Stimulated activated CD8-positive, alpha-beta memory T cell treated with anti-CD3 and anti-CD28 coated beads, Interleukin-15, amount 100 ng/mL, for 4 hours (primary cell): ENCODE data around the gene FITM1.

Source experiments
- DNase-seq, 2 donors: peaks; one replicate each; pipeline ENCODE4 v3.0.0-alpha.2; 2020; ENCODE audit warnings: low read depth in 2 of 2

The FITM1 gene

DNA sequence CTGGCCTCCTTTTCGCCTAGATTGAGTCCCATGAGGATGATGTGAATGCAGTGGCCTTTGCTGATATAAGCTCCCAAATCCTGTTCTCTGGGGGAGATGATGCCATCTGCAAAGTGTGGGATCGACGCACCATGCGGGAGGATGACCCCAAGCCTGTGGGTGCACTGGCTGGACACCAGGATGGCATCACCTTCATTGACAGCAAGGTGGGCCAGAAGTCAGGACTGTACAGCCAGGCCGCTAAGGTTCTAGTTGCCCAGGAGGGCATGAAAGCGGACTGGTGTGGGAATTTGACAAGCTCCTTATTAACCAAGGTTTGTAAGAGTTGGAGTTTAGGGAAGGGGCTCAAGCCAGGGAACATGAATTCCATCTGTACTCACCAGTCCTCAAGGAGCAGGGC lies 10.8 kb upstream of the FITM1 start:
- DNase-seq, result no peak

DNA sequence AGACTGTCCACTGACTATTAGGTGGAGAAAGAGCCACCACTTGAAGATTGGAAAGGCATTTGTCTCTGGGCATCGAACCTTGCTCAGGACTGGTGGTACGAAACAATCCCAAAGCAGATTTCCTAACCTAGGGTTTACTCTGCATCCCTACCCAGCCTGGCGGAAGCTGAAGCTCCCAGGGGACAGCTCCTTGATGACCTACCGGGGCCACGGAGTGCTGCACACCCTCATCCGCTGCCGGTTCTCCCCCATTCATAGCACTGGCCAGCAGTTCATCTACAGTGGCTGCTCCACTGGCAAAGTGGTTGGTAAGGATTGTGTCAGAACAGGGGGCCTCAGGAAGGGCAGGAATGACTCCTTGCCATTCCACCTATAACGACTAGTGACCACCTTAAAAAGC lies 9.2 kb upstream of the FITM1 start:
- DNase-seq, result no peak

DNA sequence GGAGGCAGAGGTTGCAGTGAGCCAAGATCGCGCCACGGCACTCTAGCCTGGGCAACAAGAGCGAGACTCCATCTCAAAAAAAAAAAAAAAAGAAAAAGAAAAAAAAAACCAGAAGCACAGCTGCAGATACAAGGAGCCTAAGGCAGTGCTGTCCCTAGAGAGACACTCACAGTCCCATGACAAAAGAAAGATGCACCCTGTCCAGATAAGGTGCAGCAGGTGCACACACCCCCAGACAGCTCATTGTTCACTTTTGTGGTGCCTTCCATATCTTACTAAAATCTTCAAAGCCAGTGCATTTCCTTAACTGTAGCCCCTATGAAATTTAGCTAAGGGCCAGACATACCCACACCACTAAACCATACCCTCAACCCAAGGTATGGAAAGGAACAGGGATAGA lies 8.0 kb upstream of the FITM1 start:
- DNase-seq, result no peak

DNA sequence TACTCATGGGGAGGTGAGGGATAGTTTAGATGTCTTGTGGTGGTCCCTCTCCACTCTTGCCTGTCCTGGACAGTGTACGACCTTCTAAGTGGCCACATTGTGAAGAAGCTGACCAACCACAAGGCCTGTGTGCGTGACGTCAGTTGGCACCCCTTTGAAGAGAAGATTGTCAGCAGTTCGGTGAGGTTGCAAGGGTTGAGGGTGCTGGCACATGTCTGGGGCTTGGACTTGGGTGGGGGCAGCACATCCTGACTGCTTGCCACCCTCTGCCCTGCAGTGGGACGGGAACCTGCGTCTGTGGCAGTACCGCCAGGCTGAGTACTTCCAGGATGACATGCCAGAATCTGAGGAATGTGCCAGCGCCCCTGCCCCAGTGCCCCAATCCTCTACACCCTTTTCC lies 7.6 kb upstream of the FITM1 start:
- DNase-seq, result no peak

DNA sequence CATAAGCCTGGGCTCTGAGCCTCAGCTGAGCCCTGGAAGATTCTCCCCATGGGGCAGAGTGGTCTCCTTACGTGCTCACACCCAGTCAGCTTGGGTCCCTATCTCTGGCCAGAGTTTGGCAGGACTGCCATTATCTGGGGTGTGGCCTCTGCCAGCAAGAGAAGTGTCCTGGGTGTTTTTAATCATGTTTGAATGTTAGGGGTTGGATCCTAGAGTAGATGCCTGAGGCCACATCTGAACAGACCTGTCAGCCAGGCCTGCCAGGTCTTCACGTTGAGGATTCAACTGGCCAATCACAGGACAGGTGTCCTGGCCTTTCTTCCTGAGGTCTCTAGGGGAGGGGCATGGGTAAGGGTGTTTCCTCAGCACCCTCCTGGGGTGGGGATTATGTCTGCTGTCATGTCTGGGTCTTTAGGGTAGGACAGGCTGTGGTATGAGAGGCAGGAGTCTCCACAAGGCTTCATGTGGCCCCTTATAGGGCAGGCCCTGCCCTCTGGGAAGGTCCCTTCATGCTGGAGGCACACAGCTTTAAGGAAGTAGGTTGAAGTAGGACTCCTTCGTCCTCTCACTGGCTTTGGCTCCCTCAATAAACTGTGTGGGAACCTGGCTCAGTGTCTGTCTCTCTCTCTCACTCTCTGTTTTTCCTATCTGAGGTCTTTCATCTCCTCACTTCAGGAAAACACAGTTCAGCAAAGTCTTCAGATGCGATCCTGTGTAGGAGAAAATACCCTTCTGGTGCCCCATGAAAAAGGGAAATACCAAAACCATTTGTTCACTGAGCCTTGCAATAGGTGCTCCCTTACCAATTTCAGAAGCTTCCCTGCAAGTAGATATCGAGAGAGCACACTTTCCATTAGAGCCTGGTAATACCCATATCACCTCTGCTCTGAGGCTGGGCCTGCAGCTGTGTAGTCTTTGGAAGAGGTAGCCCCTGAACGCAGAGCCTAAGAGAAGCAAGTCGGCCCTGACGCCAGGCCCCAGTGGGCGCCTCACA lies 6.7 kb upstream of the FITM1 start:
- DNase-seq, result no peak

DNA sequence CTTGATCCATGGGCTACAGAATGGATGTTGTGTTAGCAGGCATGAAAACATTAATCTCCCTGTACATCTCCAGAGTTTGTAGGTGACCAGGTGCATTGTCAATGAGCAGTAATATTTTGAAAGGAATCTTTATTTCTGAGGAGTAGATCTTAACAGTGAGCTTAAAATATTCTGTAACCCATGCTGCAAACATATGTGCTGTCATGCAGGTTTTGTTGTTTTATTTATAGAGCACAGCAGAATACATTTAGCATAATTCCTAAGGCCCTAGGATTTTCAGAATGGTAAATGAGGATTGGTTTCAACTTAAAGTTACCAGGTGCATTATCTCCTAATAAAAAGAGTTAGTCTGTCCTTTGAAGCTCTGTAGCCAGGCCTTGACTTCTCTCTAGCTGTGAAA lies 3.5 kb upstream of the FITM1 start:
- DNase-seq, result no peak

DNA sequence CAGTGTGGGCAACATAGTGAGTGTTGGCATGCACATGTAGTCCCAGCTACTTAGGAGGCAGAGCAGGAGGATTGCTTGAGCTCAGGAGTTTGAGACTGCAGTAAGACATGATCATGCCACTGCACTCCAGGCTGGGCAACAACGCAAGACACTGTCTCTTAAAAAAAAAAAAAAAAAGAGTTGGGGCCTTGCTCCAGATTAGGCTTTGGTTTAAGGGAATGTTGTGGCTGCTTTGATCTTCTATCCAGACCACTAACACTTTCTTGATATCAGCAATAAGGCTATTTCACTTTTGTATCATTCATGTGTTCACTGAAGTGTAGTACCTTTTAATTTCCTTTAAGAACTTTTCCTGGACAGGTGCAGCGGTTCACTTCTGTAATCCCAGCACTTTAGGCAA lies 2.8 kb upstream of the FITM1 start:
- DNase-seq, result no peak

DNA sequence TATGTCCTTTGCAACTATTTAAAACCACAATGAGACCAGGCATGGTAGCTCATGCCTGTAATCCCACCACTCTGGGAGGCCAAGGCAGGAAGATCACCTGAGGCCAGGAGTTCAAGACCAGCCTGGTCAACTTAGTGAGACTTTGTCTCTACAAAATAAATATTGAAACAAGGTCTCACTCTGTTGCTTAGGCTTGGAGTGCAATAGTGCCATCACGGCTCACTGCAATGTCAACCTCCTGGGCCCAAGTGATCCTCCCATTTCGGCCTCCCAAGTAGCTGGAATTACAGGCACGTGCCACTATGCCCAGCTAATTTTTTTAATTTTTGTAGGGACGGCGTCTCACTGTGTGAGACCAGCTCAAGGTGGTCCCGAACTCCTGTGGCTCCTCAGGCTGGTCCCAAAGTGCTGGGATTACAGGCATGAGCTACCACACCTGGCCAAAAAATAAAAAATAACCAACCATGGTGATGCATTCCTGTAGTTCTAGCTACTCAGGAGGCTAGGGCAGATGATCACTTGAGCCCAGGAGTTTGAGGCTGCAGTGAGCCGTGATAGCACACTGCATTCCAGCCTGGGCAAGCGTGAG lies 955 bp upstream of the FITM1 start:
- no peak for DNase-seq

DNA sequence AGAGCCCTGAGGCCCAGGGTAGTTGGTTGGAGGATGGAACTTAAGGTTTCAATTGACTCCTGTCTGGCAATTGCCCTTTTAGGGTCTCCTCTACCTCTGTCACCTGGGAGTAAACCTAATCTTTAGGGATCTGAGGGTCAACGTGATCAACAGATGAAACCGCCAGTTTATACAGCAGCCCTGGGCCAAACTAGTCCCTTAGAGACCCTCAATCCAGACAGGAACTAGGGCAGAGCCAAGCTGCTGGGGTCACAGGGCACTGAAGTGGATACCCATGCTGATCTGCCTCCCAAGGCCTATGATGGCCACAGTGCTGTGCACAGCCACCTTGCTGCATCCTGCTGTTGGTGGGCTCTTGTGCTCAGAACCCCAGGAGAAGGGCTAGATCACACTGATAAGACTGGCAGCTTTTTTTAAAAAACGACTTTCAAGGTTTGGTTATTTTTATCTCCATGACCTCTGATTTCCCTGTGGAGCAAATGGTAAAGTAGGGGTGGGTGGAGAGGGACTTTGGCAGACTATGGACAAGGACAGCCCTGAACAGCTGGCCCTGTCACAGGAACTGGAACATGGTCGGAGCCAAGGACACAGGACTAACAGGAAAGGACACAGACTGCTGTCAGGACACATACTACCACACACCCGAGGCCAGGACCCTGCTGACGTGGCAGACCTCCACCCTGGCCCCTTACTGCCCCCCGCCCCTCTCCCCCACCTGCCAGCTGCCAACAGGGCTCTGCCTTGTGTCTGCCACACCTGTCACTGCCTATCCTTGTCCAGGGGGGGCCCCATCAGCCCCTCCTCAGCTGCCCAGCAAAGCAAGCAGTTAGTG lies 474 bp downstream of the FITM1 start:
- no peak for DNase-seq

DNA sequence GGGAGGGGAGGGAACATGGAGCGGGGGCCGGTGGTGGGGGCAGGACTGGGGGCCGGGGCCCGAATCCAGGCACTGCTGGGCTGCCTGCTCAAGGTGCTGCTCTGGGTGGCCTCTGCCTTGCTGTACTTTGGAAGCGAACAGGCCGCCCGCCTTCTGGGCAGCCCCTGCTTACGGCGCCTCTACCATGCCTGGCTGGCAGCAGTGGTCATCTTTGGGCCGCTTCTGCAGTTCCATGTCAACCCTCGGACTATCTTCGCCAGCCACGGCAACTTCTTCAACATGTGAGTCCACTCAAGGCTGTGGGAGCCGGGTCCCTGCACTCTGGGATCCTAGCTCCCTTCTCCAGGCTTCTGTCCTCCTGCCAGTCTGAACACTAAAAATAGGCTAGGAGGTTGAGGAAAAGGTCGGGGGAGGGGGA lies 1.1 kb downstream of the FITM1 start:
- DNase-seq, result no peak

DNA sequence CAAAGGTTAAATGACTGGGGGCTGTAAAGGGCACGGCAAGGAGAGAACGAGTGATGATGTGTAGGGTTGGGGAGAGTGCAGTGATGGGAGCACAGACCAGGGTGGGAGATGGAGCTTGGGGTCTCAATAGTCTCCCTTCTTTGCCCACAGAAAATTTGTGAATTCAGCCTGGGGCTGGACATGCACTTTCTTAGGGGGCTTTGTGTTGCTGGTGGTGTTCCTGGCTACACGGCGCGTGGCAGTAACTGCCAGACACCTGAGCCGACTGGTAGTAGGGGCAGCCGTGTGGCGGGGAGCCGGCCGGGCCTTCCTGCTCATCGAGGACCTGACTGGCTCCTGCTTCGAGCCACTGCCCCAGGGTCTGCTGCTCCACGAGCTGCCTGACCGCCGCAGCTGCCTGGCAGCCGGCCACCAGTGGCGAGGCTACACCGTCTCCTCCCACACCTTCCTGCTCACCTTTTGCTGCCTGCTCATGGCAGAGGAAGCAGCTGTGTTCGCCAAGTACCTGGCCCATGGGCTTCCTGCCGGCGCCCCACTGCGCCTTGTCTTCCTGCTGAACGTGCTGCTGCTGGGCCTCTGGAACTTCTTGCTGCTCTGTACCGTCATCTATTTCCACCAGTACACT lies 1.7 kb downstream of the FITM1 start:
- no peak for DNase-seq

DNA sequence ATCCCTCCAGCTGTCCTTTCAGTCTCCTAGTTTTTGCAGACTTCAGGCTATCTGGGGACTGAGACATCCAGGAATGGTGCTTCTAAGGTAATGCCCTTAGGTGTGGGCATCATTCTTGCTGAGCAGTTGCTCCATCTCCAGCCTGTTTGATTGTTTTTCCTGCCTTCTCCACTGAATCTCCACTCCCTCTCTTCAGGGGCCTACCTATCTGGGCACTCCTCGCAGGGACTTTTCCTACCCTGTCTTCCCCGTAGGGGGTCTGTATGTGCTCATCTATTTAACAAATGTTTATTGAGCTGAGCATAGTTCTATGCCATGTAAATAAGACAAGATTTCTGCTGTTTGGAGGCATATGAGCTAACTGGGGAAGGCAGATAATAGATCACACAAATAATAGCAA lies 2.5 kb downstream of the FITM1 start:
- DNase-seq, result no peak

DNA sequence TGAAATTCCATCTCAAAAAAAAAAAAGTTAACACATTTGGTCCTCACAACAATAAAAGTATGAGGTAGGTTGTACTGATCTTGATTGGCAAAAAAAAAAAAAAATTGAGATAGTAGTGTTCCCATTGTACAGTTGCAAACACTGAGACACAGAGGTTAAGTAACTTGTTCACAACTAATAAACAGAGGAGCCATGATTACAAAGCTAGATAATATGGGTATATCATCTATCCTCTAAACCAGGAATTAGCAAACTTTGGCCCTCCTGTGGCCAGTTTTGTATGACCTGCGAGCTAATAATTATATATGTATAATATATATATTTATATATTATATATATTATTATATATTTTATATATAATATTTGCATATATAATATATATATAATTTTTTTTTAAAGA lies 3.3 kb downstream of the FITM1 start:
- DNase-seq, result no peak

DNA sequence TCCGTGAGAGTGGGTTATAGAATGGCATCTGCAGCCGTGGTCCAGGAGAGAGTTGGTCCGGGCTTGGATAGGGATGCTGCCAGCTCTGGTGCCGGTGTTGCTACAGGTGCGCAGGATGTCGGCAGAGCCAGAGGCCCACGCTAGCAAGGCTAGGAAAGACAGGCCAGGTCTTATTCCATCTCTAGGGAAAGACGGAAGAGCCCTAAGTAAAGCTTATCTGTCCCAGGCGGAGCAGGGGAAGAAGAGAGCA lies 5.0 kb downstream of the FITM1 start:
- no peak for DNase-seq

DNA sequence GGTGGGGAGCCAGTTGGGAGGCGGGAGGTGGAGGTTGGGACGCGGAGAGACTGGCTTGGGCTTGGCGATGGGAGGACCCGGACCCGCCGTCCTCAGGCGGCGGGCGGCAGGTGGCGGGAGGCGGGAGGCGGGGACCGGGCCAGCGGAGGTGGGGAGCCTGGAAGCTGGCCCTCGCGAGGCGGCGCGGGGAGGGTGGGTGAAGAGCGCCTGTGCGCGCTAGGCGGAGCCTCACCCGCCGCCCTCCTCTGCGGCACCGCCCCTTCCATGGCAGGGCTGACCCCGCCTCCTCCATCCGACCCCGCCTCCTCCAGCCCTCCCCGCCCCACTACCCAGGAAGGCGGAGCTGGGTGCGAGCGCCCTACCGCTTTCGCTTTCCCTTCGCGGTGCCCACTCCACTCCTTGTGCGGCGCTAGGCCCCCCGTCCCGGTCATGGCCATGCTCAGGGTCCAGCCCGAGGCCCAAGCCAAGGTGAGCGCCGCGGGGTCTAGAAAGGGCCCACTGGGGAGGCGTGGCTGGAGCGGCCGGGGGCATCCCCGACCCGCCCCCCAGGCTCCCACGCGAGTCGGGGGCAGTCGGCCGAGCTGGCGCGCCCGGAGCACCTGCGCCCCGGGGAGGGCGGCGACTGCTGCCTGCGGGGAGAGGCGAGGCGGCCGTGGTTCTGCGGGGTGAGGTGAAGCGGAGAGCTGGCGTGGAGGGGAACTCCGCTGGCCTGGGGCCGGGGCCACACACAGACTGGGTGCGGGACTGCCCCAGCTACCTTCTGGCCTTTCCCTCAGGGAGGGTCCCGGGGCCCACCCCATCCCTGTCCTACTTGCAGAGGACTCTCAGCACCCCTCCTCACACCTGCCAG lies 5.6 kb downstream of the FITM1 start, which contains the start of gene PSME1:
TSS of gene PSME1 (plus strand) at position 361 of the 850 bp plus-strand sequence. CDS start at position 430, 69 bp downstream.
- DNase-seq, result peak; percentile 87 to 88

DNA sequence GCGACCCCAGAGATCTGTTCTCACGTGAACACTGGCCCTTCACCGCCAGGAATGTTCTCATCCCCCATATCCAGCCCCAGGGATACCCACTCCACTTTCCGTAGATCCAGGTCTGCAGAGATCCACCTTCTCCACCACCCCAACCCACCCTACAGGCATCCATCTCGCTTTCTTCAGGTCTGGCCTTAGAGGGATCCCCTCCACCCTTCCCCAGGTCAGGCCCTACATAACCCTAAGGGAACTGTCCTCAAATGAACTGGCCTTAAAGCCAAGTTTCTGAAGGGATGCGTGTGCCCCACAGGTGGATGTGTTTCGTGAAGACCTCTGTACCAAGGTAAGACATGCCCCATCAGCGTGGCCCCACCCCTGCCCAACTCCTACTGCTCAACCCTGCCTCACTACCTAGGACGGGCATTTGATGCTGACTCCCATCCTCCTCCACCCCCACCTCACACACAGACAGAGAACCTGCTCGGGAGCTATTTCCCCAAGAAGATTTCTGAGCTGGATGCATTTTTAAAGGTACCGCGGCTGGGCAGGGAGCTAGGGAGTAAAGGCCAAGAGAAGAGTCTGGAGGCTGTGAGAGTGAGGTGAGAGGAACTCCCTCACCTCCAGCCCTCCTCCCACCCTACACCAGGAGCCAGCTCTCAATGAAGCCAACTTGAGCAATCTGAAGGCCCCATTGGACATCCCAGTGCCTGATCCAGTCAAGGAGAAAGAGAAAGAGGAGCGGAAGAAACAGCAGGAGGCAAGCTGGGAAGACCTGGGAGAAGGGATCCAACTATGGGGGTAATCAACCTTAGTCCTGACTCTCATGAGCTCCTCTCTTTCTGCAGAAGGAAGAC lies 6.4 kb downstream of the FITM1 start:
- DNase-seq, result no peak

DNA sequence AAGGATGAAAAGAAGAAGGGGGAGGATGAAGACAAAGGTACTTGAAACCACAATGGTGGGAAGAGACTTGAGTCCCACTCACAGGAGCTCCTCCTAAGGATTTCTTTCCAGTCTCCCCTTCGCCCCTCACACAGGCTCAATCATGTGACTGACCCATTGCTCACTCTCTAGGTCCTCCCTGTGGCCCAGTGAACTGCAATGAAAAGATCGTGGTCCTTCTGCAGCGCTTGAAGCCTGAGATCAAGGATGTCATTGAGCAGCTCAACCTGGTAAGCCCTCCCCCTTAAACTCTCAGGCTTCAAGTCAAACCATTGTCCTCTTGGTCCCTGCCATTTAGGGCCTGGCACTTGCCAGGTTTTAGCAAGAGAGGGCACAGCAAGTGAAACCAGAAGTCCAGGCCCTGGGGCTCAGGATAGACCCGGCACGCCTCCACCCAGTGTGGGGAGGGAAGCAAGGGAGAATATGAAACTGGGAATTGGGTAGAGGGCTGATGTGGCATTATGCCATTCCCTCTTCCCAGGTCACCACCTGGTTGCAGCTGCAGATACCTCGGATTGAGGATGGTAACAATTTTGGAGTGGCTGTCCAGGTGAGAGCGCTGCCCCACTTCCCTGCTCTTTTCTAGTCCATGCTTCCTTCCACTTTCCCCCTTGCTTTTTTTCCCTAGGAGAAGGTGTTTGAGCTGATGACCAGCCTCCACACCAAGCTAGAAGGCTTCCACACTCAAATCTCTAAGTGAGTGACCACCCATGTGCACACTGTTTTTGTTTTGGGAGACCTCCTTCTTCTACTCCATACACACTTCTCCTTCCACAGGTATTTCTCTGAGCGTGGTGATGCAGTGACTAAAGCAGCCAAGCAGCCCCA lies 7.3 kb downstream of the FITM1 start:
- no peak for DNase-seq

DNA sequence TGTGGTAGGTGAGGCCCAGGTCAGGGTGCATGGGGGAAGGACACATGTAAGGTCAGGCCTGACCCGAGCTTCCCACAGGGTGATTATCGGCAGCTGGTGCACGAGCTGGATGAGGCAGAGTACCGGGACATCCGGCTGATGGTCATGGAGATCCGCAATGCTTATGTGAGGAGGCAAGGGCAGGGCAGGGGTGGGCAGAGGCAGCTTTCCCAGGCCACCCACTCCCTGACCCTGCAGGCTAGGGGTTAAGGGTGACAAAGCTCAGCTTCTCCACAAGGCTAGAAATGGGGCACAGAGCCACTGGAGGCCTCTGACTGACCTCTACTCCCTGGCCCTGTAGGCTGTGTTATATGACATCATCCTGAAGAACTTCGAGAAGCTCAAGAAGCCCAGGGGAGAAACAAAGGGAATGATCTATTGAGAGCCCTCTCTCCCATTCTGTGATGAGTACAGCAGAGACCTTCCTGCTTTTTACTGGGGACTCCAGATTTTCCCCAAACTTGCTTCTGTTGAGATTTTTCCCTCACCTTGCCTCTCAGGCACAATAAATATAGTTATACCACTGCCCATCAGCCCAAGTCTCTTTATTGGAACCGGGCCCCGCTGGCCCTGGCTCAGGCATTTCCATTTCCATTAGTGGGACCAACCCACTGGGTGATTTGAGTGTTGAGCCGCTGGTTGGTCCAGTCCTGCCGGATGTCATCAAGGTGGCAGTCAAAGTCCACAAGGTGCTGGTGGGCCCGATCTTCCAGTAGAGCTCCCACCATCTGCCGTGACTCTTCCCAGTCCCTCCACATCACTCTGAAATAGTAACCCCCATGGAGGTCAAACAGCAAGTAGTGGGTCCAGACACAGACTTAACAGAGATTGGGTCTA lies 8.2 kb downstream of the FITM1 start:
- DNase-seq, result no peak
